Stomach (tissue), 4 donors: Measurements from ENCODE around the gene SEMA4D.

Experiments
- CTCF ChIP-seq, 7 experiments: fragments of 450-650 bp in 4 of 7; fragments of 200-600 bp in 3 of 7; sonication (generic) in 3 of 7; IDR thresholded peaks; one replicate each; pipeline ENCODE4 v1.5.1; 2016 to 2019; ENCODE audit warnings: antibody characterized with exemption in 7 of 7, control low read depth in 2 of 7, mild to moderate bottlenecking in 1 of 7
- POLR2AphosphoS5 ChIP-seq, 3 donors: sonication (generic); formaldehyde crosslinking; IDR thresholded peaks; one replicate each; pipeline ENCODE4 v1.6.1; 2016; ENCODE audit warnings: antibody characterized with exemption in 3 of 3

GRCh38 chr9:89370593-89370992 is 127.3 kb downstream of the SEMA4D start:
- no peak for TF ChIP-seq POLR2AphosphoS5 (IDR thresholded peaks at IDR 0.05)
- TF ChIP-seq CTCF (IDR thresholded peaks at IDR 0.05): no peak
